GM20000 (cell line): ENCODE results near the gene RAB6B.

Experiments used
- DNase-seq: peaks from one replicate; pipeline ENCODE4 v3.0.0; 2012; ENCODE audit warnings: low spot score
- TF ChIP-seq, protein P1 (sequence below): IDR thresholded peaks from 2 replicates; pipeline ENCODE4 v1.5.1; 2012; ENCODE audit warnings: mild to moderate bottlenecking, control low read depth; ENCODE audit errors: extremely low read depth, missing control alignments

Gene RAB6B

DNA sequence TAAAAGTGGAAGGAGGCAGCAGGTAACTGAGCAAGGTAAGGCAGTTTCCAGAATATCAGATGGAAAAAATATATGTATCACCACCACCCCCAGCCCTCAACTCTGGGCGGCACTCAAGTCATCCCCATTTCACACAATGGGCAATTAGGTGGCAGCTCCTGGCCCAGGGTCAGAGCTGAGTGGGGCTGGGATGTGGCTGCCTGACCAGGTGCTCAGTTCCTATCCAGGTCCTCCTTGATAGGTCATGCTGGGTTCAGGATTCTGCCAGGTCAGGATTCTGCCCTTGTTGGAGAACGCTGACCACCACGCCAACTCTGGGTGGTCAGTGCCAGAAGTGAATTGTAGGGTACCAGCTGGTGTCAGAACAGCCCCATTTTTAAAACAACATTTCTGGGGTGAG, 29.5 kb downstream of the RAB6B start:
- TF ChIP-seq, protein P1, sequence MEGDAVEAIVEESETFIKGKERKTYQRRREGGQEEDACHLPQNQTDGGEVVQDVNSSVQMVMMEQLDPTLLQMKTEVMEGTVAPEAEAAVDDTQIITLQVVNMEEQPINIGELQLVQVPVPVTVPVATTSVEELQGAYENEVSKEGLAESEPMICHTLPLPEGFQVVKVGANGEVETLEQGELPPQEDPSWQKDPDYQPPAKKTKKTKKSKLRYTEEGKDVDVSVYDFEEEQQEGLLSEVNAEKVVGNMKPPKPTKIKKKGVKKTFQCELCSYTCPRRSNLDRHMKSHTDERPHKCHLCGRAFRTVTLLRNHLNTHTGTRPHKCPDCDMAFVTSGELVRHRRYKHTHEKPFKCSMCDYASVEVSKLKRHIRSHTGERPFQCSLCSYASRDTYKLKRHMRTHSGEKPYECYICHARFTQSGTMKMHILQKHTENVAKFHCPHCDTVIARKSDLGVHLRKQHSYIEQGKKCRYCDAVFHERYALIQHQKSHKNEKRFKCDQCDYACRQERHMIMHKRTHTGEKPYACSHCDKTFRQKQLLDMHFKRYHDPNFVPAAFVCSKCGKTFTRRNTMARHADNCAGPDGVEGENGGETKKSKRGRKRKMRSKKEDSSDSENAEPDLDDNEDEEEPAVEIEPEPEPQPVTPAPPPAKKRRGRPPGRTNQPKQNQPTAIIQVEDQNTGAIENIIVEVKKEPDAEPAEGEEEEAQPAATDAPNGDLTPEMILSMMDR = no peak
- DNase-seq = no peak

DNA sequence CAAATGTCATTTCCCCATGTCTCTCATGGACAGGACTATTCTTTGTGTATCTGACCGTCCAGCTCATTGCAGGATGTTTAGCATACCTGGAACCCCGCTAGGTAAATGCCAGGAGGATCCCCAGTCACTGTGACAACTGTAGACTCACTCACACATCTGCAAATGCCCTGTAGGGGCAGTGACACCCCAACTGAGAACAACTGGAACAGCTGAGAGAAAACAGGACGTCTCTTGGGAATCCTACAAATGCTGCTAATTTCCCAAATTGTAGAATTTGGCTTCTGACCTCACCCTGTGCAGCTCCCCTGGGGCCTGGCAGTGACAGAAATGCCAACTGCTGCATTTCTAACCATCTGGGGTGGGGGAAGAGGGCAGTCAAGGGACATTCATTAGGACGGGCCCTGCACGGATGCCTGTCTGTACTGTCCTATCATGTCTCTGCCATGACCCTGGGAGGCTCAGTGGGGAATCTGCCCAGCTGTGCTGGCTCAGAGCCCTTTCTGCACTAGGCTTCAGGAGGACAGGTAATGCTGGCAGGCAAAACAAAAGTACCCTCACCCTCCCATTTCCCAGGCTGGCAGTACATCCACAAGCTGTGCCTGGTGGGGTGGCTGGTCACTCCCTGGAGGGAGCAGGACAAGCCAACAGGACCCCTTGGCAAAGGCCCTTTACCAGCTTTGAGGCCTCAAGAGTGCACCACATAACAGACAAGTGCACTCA, 30.4 kb downstream of the RAB6B start:
- TF ChIP-seq, protein P1 = no peak
- DNase-seq = no peak

GRCh38 chr3:133864616-133865015, 31.1 kb downstream of the RAB6B start:
- DNase-seq = no peak
- TF ChIP-seq, protein P1 = no peak

GRCh38 chr3:133863911-133864310, 31.8 kb downstream of the RAB6B start:
- TF ChIP-seq, protein P1 = no peak
- no peak for DNase-seq

GRCh38 chr3:133862161-133862560, 33.5 kb downstream of the RAB6B start:
- DNase-seq = no peak
- TF ChIP-seq, protein P1 = no peak

GRCh38 chr3:133860519-133860918, 35.2 kb downstream of the RAB6B start:
- DNase-seq = no peak
- TF ChIP-seq, protein P1 = no peak

GRCh38 chr3:133859381-133860234, 36.1 kb downstream of the RAB6B start:
- DNase-seq = no peak
- TF ChIP-seq, protein P1 = no peak
